ENCODE measurements around the gene C2CD2.
"Not testable (repeated sequence)": the region's sequence is repeated elsewhere in the genome, so short reads cannot be mapped to it uniquely, and the experiment has no call there.

Gene C2CD2

GRCh38 chr21:41953831-41954653, at the start of gene C2CD2:
Gene C2CD2 (minus strand): TSS chr21:41954018. CDS start chr21:41953648, 370 bp downstream.
- peak in 19 of 51 donors; percentile 18 to 67 (median 41) for DNase-seq

GRCh38 chr21:42003051-42003461, 49.2 kb upstream of the C2CD2 start:
- DNase-seq = peak in 1 of 51 donors; percentile 46

GRCh38 chr21:42002421-42002958, 48.7 kb upstream of the C2CD2 start:
- DNase-seq = peak in 2 of 51 donors; percentile 19 to 39

- no peak for DNase-seq
Observed at GRCh38 chr21:42001781-42002180, 48.0 kb upstream of the C2CD2 start.

- no peak for DNase-seq
Observed at GRCh38 chr21:42000908-42001307, 47.1 kb upstream of the C2CD2 start.

DNA sequence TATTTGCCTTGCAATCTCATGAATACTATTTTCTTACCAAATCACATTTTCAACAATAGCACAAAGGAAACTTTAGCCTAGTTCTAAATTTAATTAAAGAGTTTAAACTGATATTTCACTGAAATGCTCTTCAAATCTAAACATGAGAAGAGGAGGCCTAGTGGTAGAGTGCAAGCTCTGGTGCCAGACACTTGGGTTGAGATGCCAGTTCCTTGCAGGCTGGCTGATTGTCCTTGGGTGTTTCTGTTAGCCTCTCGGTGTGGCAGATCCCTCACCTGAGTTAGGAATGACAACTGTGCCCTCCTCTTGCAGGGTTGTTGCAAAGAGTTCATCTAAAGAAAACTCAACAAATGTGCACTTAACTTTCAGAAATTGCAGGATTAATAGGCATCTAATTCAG, 43.8 kb upstream of the C2CD2 start:
- DNase-seq = no peak

DNA sequence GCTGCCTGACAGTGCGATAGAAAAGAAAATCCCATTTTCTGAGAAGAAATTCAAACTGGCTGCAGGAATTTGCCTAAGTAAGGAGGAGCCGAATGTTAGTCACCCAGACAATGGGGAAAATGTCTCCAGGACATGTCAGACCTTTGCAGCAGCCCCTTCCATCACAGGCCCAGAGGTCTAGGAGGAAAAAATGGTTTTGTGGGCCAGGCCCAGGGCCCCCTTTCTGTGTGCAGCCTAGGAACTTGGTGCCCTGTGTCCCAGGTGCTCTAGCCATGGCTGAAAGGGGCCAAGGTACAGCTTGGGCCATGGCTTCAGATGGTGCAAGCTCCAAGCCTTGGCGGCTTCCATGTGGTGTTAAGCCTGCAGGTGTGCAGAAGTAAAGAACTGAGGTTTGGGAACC, 41.8 kb upstream of the C2CD2 start:
- DNase-seq = no peak

GRCh38 chr21:41994613-41995012, 40.8 kb upstream of the C2CD2 start:
- not testable (repeated sequence) for DNase-seq

DNA sequence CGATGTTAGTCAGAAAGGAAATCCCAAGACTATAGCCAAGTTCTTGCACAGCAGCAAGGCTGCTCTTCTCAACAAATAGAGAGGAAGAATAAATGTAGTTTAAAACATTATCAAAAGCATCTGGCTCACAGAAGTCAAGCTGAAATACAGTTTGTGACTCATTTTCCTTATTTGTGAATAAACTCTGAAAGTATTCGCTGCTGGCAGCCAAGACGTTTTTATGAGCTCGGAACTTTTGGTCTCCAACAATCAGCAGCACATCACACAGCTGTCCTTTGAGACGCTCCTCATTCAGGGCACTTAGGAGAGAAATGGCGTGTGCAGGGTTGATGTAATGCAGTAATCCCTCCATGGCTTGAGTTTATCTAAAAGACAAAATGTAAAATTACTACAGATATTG, 39.9 kb upstream of the C2CD2 start:
- no peak for DNase-seq

GRCh38 chr21:41992576-41992975, 38.8 kb upstream of the C2CD2 start:
- no peak for DNase-seq

DNA sequence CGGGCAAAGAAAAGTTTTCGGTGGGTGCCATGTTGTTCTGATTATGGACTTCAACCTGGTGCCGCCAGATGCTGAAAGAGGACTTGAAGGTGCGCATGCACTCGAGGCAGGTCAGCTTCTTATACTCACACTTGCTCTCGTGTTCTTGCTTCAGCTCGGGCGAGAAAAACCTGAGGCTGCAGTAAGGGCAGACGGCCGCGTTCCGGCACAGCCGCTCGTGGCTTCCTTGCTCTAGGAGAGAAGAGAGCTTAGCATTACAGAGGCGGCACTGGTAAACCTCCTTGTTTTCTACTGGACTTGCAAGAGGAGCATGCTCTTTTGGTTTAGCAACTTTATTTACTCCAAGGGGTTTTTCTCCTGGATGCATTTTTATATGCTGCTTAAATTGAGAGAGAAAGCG, 37.8 kb upstream of the C2CD2 start:
- no peak for DNase-seq

- no peak for DNase-seq
Observed at GRCh38 chr21:41989698-41990097, 35.9 kb upstream of the C2CD2 start.

DNA sequence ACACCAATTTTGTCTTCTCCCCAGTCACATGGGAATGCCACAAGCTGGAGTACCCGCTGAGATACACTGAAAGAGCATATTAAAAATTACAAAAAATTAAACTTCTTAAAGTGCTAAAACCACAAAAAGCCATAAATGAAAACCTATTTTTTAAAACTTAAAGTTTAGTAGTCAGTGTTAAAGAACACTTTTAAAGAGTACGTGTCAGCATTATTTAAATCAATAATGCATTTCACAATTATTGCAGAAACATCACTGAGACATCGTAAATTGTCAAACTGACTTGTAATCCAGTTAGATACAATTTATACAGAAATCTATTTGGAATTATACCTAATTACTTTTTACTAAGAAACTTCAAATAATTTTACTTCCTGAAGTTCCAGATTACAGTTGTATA, 33.5 kb upstream of the C2CD2 start:
- no peak for DNase-seq

DNA sequence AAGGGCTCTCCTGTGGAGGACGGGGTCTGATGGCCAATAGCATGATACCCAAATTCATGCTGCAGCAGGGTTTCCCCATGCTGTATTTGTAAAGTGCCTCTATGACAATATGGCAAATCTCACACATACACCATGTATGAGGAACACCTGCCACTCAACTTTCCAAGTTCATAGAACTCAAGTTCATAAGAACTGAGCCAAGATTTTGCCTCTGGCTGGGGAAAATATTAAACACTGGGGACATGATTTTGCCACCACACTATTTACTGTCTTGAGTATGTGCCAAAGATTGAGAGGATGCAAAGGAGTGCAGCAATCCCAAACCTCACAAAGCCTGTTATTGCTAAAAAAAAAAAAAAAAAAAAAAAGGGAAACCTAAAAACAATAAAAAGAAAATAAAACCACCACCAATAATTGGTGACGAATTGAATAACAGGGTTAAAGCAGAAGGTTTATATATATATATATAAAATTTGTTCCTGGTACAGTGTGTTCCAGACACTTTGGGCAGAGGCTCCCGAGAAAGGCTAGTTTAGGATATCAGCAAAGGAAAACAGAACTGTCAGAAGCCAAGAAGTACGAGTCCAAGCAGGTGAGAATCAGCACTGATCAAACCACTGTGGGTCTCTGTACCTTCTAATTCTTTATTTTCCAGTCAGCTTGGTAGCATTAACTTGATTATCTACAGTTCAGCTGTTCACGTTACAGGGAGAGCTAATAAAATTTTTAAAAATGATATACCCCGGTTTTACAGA, 32.0 kb upstream of the C2CD2 start:
- no peak for DNase-seq

- DNase-seq = no peak
Observed at GRCh38 chr21:41983229-41983628, 29.4 kb upstream of the C2CD2 start.

DNA sequence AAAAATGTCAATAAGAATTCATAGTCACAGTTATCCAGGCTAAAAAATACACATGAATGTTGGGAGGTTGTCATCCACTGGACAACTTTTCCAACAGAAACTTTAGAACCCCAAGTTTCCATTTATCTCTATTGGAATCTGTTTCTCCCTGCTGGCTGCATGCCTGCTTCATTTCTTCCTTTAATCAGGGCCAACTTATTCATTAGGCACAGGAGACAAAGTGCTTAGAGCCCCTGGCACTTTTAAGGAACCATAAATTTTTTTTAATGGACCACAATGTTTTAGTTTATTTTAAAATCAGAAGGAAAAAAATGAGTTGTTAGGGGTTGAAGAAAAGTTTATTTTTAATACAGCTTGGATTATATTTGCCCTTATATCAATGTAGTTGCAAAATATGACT, 26.7 kb upstream of the C2CD2 start:
- DNase-seq = no peak

- DNase-seq = no peak
Observed at GRCh38 chr21:41979751-41980369, 26.0 kb upstream of the C2CD2 start.

DNA sequence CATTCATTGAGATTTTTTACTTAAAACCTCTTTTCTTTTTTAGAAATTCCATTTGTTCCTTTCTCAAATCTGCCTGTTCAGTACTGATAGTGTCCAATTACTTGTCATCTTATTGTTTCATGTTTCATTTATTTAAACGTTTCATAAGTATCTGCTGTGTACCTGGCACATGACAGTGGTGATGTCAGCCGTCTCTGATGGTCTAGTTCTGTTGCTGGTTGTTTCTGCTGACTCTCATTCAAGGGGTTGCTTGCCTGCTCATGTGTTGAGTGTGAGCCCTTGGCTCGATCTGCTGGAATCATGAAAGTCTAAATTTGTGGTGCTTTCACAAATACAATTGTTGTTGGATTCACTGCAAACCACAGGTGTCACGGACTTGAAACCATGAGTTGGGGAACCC, 25.5 kb upstream of the C2CD2 start:
- no peak for DNase-seq

DNA sequence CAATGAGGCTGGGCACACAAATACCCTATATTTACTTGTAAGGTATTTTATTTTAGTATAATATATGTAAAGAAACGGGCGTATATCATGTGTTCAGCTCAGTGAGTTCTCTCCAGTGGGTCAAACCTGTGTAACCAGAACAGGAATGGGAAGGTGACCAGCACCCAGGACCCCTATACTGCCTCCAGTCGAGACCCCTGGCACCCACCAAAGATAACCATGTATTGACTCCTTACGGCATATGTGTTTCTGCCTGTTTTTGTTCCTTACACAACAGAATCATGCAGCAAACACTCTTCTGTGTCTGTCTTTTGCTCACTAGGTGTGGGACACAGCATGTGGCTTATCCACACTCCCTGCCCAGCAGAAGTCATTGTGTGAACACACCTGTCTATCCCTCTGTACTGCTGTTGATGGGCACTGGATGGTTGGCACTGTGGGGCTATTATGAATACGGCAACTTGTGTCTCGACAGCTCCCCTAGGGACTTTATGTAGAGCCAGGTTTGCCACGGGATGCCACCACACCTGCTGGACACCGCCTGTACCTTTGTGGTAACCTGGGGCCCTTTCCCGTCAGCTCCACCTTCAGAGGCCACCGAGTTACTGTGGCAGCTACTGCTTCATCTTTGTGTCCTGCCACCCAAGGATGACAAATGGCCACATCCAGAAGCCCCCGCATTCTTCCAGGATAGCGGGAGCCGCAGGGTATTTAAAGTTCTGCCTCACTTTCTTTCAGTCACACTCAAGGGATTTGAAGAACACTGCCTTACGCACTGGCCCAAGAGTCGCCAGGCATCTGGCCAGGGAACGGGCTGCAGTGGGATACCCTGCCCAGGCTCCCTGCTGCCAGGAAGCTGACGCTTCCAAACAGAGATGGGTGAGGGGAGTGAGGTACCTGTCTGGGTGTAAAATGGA, 23.5 kb upstream of the C2CD2 start:
- DNase-seq = peak in 2 of 51 donors; percentile 9 to 26

DNA sequence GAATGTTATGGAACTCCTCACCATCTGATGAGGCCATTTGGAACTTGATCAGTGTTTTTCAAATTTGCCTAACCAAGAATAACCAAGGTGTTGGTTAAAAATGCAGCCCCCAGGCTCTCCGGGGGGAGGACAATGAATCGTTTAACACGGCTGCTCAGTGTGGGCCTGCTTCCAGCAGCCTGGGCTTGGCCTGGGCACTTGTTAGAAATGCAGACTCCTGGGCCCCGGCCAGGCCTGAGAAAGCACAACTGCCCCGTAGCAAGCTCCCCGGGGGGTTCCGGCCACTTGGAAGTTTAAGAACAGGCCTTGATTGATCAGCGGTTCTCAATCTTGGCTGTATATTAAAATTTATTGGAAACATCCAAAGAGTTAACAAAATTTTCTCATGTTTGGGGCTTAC, 22.8 kb upstream of the C2CD2 start:
- no peak for DNase-seq

All from hypothalamus (tissue), 51 donors.